ENCODE data around the gene CPXM2. TPM values are rescaled to one million over a fixed set of nuclear protein-coding genes. Genes with fewer than 3 reads are reported as not detected.

The CPXM2 gene
- total and polyA plus RNA-seq, 10 of the 15 experiments (the other 5 are each of a cell fraction or from before 2014, with no cell fraction given) = 0.08 to 1.1 (median 0.58) TPM

DNA sequence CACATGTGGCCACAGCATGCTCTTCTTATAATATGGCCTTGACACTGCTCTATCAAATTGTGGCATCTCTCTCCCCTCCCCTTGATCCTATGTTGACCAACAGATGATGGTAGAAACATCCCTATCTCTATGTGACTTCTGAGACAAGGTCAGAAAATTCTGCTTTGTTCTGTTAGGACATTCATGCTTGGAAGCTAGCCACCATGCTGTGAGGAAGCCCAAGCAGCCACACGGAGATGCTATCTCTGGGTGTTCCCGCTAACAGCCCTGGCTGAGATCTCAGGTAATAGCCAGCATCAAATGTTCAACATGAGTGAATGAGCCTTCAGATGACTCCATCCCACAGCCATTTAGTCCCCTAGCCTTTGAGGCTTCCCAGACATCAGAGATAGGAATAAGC, 36.8 kb upstream of the CPXM2 start:
- DNase-seq (ENCODE audit: low read depth, low spot score) (no peak), FAIRE-seq (no peak), ATAC-seq (no peak)
- 75% methylated on average over 2 of the region's 2 CpGs for WGBS (ENCODE audit: insufficient coverage, insufficient replicate concordance, low lambda C conversion rate, missing lambda C conversion rate)
- Histone ChIP-seq H3K27ac (ENCODE audit: control insufficient read depth, insufficient read depth) (no peak overlapping the region), H3K9ac (ENCODE audit: control insufficient read depth, insufficient read depth, low read length) (no peak overlapping the region), H3K9me3 (replicated peaks; ENCODE audit: control insufficient read depth, insufficient read depth, low read length) (peaks cover 1% of the 10 kb centered on the region; the same call in 2 of the 3 replicates), H2AFZ (ENCODE audit: control insufficient read depth, low read depth, low read length) (no peak overlapping the region), H3K79me2 (ENCODE audit: control insufficient read depth, insufficient read depth, low read length) (no peaks in the 10 kb centered on the region), H3K36me3 (ENCODE audit: control insufficient read depth in 2 of 2, insufficient read depth in 2 of 2, low read length in 1 of 2) (no peaks in the 10 kb centered on the region), H3K4me1 (ENCODE audit: control insufficient read depth, insufficient read depth, low read length) (no peaks in the 10 kb centered on the region), H3K4me2 (ENCODE audit: control insufficient read depth, insufficient read depth) (no peak overlapping the region), H3K4me3 (no peak overlapping the region), H4K20me1 (ENCODE audit: control insufficient read depth, insufficient read depth) (no peaks in the 10 kb centered on the region), H3K27me3 (replicated peaks in 1 of 2; ENCODE audit: control insufficient read depth in 2 of 2, insufficient read depth in 2 of 2, low read length in 1 of 2) (no peaks in the 10 kb centered on the region)
- in situ Hi-C loops (cut with MboI) (no loop called here), intact Hi-C loops (cut with micrococcal nuclease; ENCODE audit: unreplicated experiment) (no loop called here)
- BruUV-seq (replicated peaks) = no TSS peak
- ChIA-PET POLR2A (no interaction called here), RAD21 (ENCODE audit: unreplicated experiment) (no interaction called here), CTCF (no interaction called here), SMC1A (ENCODE audit: uncharacterized antibody, unreplicated experiment) (no interaction called here)
- TF ChIP-seq HDGF (IDR thresholded peaks at IDR 0.05) (no peak), BHLHE40 (IDR thresholded peaks at IDR 0.05; ENCODE audit: borderline replicate concordance in 1 of 2, low read depth in 2 of 2, low read length in 1 of 2) (no peak), STAT1 (conservative IDR thresholded peaks at IDR 0.05) (no peak), SPI1 (IDR thresholded peaks at IDR 0.05; ENCODE audit: borderline replicate concordance, insufficient read depth, low read depth, low read length) (no peak), CBX3 (IDR thresholded peaks at IDR 0.05; ENCODE audit: borderline replicate concordance, low read depth) (no peak), JUND (IDR thresholded peaks at IDR 0.05; ENCODE audit: low read depth, low read length) (no peak), GABPA (IDR thresholded peaks at IDR 0.05; ENCODE audit: low read depth) (no peak), TARDBP (IDR thresholded peaks at IDR 0.05; ENCODE audit: borderline replicate concordance) (no peak), SIX5 (IDR thresholded peaks at IDR 0.05; ENCODE audit: low read depth, low read length, severe bottlenecking) (no peak), SREBF2 (IDR thresholded peaks at IDR 0.05; ENCODE audit: low read length) (no peak), ZNF24 (IDR thresholded peaks at IDR 0.05) (no peak), KAT2A (conservative IDR thresholded peaks at IDR 0.05; ENCODE audit: control insufficient read depth, low read depth, low read length) (no peak)
- TF ChIP-seq, protein P1, sequence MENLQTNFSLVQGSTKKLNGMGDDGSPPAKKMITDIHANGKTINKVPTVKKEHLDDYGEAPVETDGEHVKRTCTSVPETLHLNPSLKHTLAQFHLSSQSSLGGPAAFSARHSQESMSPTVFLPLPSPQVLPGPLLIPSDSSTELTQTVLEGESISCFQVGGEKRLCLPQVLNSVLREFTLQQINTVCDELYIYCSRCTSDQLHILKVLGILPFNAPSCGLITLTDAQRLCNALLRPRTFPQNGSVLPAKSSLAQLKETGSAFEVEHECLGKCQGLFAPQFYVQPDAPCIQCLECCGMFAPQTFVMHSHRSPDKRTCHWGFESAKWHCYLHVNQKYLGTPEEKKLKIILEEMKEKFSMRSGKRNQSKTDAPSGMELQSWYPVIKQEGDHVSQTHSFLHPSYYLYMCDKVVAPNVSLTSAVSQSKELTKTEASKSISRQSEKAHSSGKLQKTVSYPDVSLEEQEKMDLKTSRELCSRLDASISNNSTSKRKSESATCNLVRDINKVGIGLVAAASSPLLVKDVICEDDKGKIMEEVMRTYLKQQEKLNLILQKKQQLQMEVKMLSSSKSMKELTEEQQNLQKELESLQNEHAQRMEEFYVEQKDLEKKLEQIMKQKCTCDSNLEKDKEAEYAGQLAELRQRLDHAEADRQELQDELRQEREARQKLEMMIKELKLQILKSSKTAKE (IDR thresholded peaks at IDR 0.05; ENCODE audit: low read depth, poor library complexity, severe bottlenecking) = no peak
- TF ChIP-seq, protein P2, sequence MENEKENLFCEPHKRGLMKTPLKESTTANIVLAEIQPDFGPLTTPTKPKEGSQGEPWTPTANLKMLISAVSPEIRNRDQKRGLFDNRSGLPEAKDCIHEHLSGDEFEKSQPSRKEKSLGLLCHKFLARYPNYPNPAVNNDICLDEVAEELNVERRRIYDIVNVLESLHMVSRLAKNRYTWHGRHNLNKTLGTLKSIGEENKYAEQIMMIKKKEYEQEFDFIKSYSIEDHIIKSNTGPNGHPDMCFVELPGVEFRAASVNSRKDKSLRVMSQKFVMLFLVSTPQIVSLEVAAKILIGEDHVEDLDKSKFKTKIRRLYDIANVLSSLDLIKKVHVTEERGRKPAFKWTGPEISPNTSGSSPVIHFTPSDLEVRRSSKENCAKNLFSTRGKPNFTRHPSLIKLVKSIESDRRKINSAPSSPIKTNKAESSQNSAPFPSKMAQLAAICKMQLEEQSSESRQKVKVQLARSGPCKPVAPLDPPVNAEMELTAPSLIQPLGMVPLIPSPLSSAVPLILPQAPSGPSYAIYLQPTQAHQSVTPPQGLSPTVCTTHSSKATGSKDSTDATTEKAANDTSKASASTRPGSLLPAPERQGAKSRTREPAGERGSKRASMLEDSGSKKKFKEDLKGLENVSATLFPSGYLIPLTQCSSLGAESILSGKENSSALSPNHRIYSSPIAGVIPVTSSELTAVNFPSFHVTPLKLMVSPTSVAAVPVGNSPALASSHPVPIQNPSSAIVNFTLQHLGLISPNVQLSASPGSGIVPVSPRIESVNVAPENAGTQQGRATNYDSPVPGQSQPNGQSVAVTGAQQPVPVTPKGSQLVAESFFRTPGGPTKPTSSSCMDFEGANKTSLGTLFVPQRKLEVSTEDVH (IDR thresholded peaks at IDR 0.05; ENCODE audit: low read depth, partially characterized antibody) = no peak
